Liver (tissue), 9 donors: ENCODE data around the gene HSPA12A. TPM values are rescaled to one million over a fixed set of nuclear protein-coding genes. Genes with fewer than 3 reads are reported as not detected.
A peak's percentile ranks its signal among the peaks of the same experiment; 100 is the strongest.

ENCODE experiments used
- DNase-seq: peaks from one replicate; pipeline ENCODE4 v3.0.0-alpha.2; 2017; ENCODE audit warnings: low spot score
- H3K27ac ChIP-seq, 2 donors: one replicate each; pipeline ENCODE4 v1.7.0; 2013; ENCODE audit warnings: inconsistent platforms in 2 of 2, low read length in 2 of 2, control low read depth in 1 of 2, low read depth in 1 of 2, mild to moderate bottlenecking in 1 of 2
- H3K27me3 ChIP-seq, 4 donors: one replicate each; pipeline versions ENCODE4 v1.6.1 to v1.7.0; 2013; ENCODE audit warnings: low read length in 3 of 4, inconsistent platforms in 1 of 4, mild to moderate bottlenecking in 1 of 4, moderate library complexity in 1 of 4; ENCODE audit not compliant: control insufficient read depth in 4 of 4, insufficient read depth in 4 of 4
- H3K36me3 ChIP-seq, 4 donors: one replicate each; pipeline versions ENCODE4 v1.6.1 to v1.7.0; 2013; ENCODE audit warnings: low read length in 3 of 4, mild to moderate bottlenecking in 3 of 4, low read depth in 1 of 4, moderate library complexity in 1 of 4; ENCODE audit not compliant: control insufficient read depth in 4 of 4, insufficient read depth in 3 of 4
- H3K4me1 ChIP-seq, 4 donors: one replicate each; pipeline versions ENCODE4 v1.6.1 to v1.7.0; 2013; ENCODE audit warnings: low read length in 3 of 4, mild to moderate bottlenecking in 3 of 4, moderate library complexity in 1 of 4; ENCODE audit not compliant: control insufficient read depth in 4 of 4, insufficient read depth in 4 of 4
- H3K4me3 ChIP-seq, 3 donors: one replicate each; pipeline versions ENCODE4 v1.6.1 to v1.7.0; 2013; ENCODE audit warnings: low read length in 3 of 3, control low read depth in 1 of 3, low read depth in 1 of 3, mild to moderate bottlenecking in 1 of 3
- H3K9ac ChIP-seq, 2 donors: one replicate each; pipeline ENCODE4 v1.7.0; 2013; ENCODE audit warnings: low read length in 2 of 2, mild to moderate bottlenecking in 2 of 2, moderate library complexity in 2 of 2, control low read depth in 1 of 2, low read depth in 1 of 2
- H3K9me3 ChIP-seq, 4 donors: one replicate each; pipeline versions ENCODE4 v1.6.1 to v1.7.0; 2013; ENCODE audit warnings: low read length in 3 of 4; ENCODE audit not compliant: control insufficient read depth in 4 of 4
- EGR1 ChIP-seq, 2 donors: IDR thresholded peaks; 2 replicates each; pipeline ENCODE4 v1.6.1; 2016 to 2018; ENCODE audit warnings: antibody characterized with exemption in 2 of 2, low read depth in 2 of 2
- FOXA1 ChIP-seq: IDR thresholded peaks from 2 replicates; pipeline ENCODE4 v1.6.1; 2016; ENCODE audit warnings: antibody characterized with exemption
- FOXA2 ChIP-seq: IDR thresholded peaks from 2 replicates; pipeline ENCODE4 v1.6.1; 2016; ENCODE audit warnings: antibody characterized with exemption
- GABPA ChIP-seq, 2 donors: IDR thresholded peaks in 1 of 2; conservative IDR thresholded peaks in 1 of 2; 2 replicates each; pipeline ENCODE4 v1.6.1; 2016; ENCODE audit warnings: antibody characterized with exemption in 2 of 2, mild to moderate bottlenecking in 1 of 2, moderate library complexity in 1 of 2
- HNF4G ChIP-seq: IDR thresholded peaks from 2 replicates; pipeline ENCODE4 v1.6.1; 2016; ENCODE audit warnings: antibody characterized with exemption
- JUND ChIP-seq, 2 donors: IDR thresholded peaks; 2 replicates each; pipeline ENCODE4 v1.6.1; 2016; ENCODE audit warnings: antibody characterized with exemption in 2 of 2
- NR2F2 ChIP-seq: IDR thresholded peaks from 2 replicates; pipeline ENCODE4 v1.6.1; 2016; ENCODE audit warnings: antibody characterized with exemption
- RAD21 ChIP-seq, 2 donors: IDR thresholded peaks; 2 replicates each; pipeline ENCODE4 v1.6.1; 2016; ENCODE audit warnings: antibody characterized with exemption in 2 of 2, mild to moderate bottlenecking in 2 of 2
- RXRA ChIP-seq, 2 donors: IDR thresholded peaks; 2 replicates each; pipeline ENCODE4 v1.6.1; 2017 to 2018; ENCODE audit warnings: antibody characterized with exemption in 2 of 2, mild to moderate bottlenecking in 1 of 2
- SP1 ChIP-seq: IDR thresholded peaks from 2 replicates; pipeline ENCODE4 v1.6.1; 2018; ENCODE audit warnings: antibody characterized with exemption, mild to moderate bottlenecking
- YY1 ChIP-seq: IDR thresholded peaks from 2 replicates; pipeline ENCODE4 v1.6.1; 2016; ENCODE audit warnings: antibody characterized with exemption, mild to moderate bottlenecking
- WGBS: extraction: QIAGEN DNeasy Blood & Tissue Kit; methylation state at CpG from one replicate; pipeline ENCODE4 v1.1.7; 2013; 5-methylcytosine and 5-hydroxymethylcytosine counted together
- polyA plus RNA-seq, 2 donors: library from polyadenylated mRNA; stranded (reverse) in 1 of 2; unstranded in 1 of 2; fragments of 200-250 nt in 1 of 2; fragments of >200 nt in 1 of 2; fragmentation: Nextera tagmentation in 1 of 2; extraction: Ambion mirVana in 1 of 2; gene quantifications; one replicate each; pipeline versions ENCODE4 v1.2.1 to v1.2.3, GENCODE V29; 2013 to 2015
- total RNA-seq, 2 donors: library from RNA; depleted of rRNA; stranded (reverse); fragments of >200 nt; gene quantifications; one replicate each; pipeline ENCODE4 v1.2.3, GENCODE V29; 2014
- TF ChIP-seq, protein P1 (sequence below): IDR thresholded peaks from 2 replicates; pipeline ENCODE4 v1.6.1; 2016; ENCODE audit warnings: antibody characterized with exemption
- TF ChIP-seq, protein P2 (sequence below): IDR thresholded peaks from 2 replicates; pipeline ENCODE4 v1.6.1; 2016; ENCODE audit warnings: antibody characterized with exemption
- TF ChIP-seq, protein P3 (sequence below): IDR thresholded peaks from 2 replicates; pipeline ENCODE4 v1.6.1; 2016; ENCODE audit warnings: antibody characterized with exemption, mild to moderate bottlenecking
- TF ChIP-seq, protein P4 (sequence below): fragments of 150-350 bp; IDR thresholded peaks from 2 replicates; pipeline ENCODE4 v1.5.1; 2017; ENCODE audit warnings: improper control_type of control experiment, low read depth, low read length; ENCODE audit not compliant: missing input control
- TF ChIP-seq, protein P5 (sequence below): IDR thresholded peaks from 2 replicates; pipeline ENCODE4 v1.6.1; 2016; ENCODE audit warnings: antibody characterized with exemption
- donor health status: healthy.
- donor health status: healthy.
- donor health status: healthy.
- donor health status: healthy.
- donor health status: healthy.

Gene HSPA12A
- total and polyA plus RNA-seq, 4 donors = 1.3 to 4.5 (median 1.6) TPM

DNA sequence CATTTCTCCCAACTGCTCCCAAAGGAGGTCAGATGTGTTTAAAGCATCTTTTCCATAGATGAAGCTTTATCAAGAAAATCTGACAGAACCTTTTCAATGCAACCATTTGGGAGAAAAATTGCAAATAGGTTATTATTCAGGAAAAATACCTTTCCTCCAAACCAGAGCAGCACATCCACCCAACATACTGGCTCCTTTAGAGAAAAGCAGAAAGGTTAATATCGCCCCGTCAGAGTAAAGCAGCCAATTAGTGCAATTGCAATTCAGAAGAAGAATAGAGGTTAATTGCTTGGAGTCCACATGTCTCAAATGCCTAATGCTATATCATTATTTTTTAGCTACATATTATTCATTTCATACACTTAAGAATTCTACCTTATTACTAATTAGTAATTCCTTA, 48.9 kb upstream of the HSPA12A start:
- no peak overlapping the region for H3K4me3 ChIP-seq
- no peak overlapping the region for H3K27ac ChIP-seq
- DNase-seq = no peak
- no peaks in the 10 kb centered on the region for H3K36me3 ChIP-seq
- no peaks in the 10 kb centered on the region for H3K27me3 ChIP-seq
- TF ChIP-seq, protein P1, sequence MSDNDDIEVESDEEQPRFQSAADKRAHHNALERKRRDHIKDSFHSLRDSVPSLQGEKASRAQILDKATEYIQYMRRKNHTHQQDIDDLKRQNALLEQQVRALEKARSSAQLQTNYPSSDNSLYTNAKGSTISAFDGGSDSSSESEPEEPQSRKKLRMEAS = no peak
- TF ChIP-seq, protein P2, sequence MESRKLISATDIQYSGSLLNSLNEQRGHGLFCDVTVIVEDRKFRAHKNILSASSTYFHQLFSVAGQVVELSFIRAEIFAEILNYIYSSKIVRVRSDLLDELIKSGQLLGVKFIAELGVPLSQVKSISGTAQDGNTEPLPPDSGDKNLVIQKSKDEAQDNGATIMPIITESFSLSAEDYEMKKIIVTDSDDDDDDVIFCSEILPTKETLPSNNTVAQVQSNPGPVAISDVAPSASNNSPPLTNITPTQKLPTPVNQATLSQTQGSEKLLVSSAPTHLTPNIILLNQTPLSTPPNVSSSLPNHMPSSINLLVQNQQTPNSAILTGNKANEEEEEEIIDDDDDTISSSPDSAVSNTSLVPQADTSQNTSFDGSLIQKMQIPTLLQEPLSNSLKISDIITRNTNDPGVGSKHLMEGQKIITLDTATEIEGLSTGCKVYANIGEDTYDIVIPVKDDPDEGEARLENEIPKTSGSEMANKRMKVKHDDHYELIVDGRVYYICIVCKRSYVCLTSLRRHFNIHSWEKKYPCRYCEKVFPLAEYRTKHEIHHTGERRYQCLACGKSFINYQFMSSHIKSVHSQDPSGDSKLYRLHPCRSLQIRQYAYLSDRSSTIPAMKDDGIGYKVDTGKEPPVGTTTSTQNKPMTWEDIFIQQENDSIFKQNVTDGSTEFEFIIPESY = no peak
- TF ChIP-seq RXRA (IDR thresholded peaks at IDR 0.05) = no peak
- TF ChIP-seq, protein P3, sequence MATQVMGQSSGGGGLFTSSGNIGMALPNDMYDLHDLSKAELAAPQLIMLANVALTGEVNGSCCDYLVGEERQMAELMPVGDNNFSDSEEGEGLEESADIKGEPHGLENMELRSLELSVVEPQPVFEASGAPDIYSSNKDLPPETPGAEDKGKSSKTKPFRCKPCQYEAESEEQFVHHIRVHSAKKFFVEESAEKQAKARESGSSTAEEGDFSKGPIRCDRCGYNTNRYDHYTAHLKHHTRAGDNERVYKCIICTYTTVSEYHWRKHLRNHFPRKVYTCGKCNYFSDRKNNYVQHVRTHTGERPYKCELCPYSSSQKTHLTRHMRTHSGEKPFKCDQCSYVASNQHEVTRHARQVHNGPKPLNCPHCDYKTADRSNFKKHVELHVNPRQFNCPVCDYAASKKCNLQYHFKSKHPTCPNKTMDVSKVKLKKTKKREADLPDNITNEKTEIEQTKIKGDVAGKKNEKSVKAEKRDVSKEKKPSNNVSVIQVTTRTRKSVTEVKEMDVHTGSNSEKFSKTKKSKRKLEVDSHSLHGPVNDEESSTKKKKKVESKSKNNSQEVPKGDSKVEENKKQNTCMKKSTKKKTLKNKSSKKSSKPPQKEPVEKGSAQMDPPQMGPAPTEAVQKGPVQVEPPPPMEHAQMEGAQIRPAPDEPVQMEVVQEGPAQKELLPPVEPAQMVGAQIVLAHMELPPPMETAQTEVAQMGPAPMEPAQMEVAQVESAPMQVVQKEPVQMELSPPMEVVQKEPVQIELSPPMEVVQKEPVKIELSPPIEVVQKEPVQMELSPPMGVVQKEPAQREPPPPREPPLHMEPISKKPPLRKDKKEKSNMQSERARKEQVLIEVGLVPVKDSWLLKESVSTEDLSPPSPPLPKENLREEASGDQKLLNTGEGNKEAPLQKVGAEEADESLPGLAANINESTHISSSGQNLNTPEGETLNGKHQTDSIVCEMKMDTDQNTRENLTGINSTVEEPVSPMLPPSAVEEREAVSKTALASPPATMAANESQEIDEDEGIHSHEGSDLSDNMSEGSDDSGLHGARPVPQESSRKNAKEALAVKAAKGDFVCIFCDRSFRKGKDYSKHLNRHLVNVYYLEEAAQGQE = no peak
- TF ChIP-seq NR2F2 = no peak
- TF ChIP-seq SP1 = no peak
- TF ChIP-seq EGR1 (IDR thresholded peaks at IDR 0.05; ENCODE audit: low read depth in 2 of 2) = no peak
- TF ChIP-seq JUND (IDR thresholded peaks at IDR 0.05) = no peak
- no peak for TF ChIP-seq FOXA1
- TF ChIP-seq, protein P4, sequence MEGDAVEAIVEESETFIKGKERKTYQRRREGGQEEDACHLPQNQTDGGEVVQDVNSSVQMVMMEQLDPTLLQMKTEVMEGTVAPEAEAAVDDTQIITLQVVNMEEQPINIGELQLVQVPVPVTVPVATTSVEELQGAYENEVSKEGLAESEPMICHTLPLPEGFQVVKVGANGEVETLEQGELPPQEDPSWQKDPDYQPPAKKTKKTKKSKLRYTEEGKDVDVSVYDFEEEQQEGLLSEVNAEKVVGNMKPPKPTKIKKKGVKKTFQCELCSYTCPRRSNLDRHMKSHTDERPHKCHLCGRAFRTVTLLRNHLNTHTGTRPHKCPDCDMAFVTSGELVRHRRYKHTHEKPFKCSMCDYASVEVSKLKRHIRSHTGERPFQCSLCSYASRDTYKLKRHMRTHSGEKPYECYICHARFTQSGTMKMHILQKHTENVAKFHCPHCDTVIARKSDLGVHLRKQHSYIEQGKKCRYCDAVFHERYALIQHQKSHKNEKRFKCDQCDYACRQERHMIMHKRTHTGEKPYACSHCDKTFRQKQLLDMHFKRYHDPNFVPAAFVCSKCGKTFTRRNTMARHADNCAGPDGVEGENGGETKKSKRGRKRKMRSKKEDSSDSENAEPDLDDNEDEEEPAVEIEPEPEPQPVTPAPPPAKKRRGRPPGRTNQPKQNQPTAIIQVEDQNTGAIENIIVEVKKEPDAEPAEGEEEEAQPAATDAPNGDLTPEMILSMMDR = no peak
- no peak for TF ChIP-seq YY1
- no peak for TF ChIP-seq FOXA2
- TF ChIP-seq HNF4G = no peak
- TF ChIP-seq RAD21 (IDR thresholded peaks at IDR 0.05) = no peak
- TF ChIP-seq, protein P5, sequence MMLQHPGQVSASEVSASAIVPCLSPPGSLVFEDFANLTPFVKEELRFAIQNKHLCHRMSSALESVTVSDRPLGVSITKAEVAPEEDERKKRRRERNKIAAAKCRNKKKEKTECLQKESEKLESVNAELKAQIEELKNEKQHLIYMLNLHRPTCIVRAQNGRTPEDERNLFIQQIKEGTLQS = no peak
- H3K9me3 ChIP-seq = no peaks in the 10 kb centered on the region
- peaks cover 0 to 6% (median 4%) of the 10 kb centered on the region in 4 donors for H3K4me1 ChIP-seq
- H3K9ac ChIP-seq = no peak overlapping the region
- 95% methylated on average over 2 of the region's 2 CpGs for WGBS

DNA sequence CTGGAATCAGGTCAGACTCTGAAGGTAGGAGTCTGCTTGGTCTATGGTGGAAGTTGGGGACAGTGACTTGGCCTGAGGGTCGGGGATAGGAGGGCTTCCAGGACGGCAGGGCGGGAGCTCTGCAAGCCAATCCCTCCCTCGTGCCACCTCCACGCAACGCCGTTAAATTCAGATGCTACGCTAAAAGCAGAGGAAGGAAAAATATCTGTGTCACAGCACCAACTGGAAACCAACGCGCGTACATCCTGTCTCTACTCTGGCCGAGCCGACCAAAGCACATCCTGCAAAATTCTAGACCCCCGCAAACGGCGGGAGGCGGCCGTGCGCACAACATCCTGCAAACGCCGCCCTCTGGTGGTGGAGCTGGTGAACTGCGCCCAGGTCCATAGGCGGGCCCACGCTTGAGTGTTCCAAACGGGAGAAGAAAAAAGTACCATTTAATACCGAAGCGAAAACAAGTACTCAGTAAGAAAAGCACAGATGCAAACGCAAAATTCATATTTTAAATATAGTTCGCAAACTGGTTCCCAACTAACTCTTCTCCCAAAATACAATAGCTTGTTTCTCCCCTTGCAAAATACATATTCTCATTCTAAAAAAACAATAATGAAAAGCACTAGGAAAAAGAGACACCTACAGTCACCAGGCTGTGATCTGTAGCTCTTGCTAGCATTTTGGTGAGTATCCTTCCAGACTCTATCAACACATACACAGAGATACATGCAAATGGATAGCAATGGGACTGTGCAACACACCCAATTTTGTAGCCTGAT, 45.7 kb upstream of the HSPA12A start:
- no peak overlapping the region for H3K9ac ChIP-seq

More for the DNA sequence above, 45.7 kb upstream of the HSPA12A start:
- Histone ChIP-seq H3K36me3 (no peaks in the 10 kb centered on the region), H3K4me1 (peaks cover 0 to 6% (median 4%) of the 10 kb centered on the region in 4 donors), H3K4me3 (peak overlapping the region in 1 of 3 donors; percentile 12), H3K27me3 (no peaks in the 10 kb centered on the region), H3K27ac (no peak overlapping the region), H3K9me3 (no peaks in the 10 kb centered on the region)
- TF ChIP-seq RXRA (IDR thresholded peaks at IDR 0.05) = no peak
- peak; percentile 89 to 93 for TF ChIP-seq RAD21 (IDR thresholded peaks at IDR 0.05)
- TF ChIP-seq, protein P4 = peak; percentile 93
- TF ChIP-seq NR2F2 = no peak
- TF ChIP-seq GABPA (IDR thresholded peaks at IDR 0.05 in 1 of 2, conservative IDR thresholded peaks at IDR 0.05 in 1 of 2) = peak in 1 of 2 donors; percentile 41
- peak; percentile 80 for DNase-seq
- 4% methylated on average over 29 of the region's 29 CpGs for WGBS
